Kidney tubule cell (primary cell): Measurements from ENCODE around the gene GANAB.
"Not testable (repeated sequence)": the region's sequence is repeated elsewhere in the genome, so short reads cannot be mapped to it uniquely, and the experiment has no call there.

Source experiments
- DNase-seq: peaks from one replicate; pipeline ENCODE4 v3.0.0-alpha.2; 2018; ENCODE audit warnings: low spot score

The GANAB gene

GRCh38 chr11:62645946-62646824, at the start of gene GANAB:
Gene GANAB, minus strand, starts transcription at chr11:62646613. Its CDS starts 14 bp downstream, at chr11:62646599.
- DNase-seq: peak; percentile 97

GRCh38 chr11:62694455-62695167, 48.2 kb upstream of the GANAB start:
- peak; percentile 70 for DNase-seq

GRCh38 chr11:62693624-62694023, 47.2 kb upstream of the GANAB start:
- DNase-seq: not testable (repeated sequence)

GRCh38 chr11:62689421-62690183, 43.2 kb upstream of the GANAB start, which contains the start of gene LRRN4CL:
Gene LRRN4CL, minus strand, starts transcription at chr11:62689530. Its CDS starts 1,022 bp downstream, at chr11:62688508.
- DNase-seq: no peak

DNA sequence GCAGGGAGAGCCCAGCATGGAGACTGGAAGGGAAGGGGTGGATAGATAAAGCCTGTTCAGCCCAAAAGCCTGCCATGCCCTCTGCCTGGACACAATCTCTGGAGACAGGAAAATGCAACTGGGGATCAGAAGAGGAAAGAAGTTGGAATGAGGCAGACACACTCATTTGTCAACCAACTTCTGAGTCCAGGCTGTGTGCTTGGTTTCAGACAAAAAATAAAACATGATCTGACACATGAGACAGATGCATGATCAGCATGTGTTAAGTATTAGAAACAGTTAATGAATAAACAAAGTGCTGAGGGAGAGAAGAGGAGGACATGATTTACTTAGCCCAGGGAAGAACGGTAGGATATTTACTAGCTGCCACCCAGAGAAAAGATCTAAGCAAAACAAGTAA, 42.1 kb upstream of the GANAB start:
- DNase-seq: peak; percentile 24

DNA sequence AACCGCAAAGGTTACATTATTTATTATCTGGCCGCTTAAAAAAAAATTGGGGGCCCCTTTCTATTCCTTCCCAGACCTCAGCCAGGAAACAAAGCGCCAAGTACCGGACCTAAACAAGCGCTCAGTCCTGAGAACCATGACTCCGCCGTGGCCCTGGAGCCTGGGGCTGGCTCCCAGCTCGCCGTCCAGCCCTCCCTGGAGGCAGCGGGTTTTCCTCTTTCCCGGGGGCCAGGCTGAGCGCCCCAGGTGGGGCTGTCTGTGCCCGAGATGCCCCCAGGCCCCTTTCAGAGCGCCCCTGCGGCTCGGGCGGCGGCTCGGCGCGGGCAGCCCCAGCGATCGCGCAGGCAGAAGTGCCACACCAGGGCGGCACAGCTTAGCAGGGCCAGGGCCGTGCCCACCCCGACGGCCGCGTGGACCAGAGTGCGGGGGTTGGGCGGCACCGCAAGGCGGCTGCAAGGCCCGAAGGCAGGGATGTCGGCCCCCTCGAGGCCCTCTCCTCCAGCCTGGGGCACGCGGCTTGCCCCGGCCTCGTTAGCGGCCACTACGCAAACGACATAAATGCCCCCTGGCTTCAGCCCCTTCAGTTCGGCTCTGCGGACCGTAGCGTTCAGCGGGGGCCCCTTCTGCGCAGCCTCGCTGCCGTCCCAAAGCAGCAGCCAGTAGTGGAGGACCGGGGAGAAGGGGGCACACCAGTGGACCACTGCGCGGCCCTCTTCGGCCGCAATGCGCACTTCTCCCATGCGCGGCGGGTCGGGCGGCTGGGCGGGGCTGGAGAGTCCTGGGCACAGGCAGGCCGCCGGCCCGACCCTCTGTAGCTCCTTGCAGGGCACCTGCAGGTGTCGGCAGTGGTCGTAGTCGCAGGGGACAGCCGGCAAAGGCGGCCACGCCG, 41.3 kb upstream of the GANAB start:
- DNase-seq: no peak

DNA sequence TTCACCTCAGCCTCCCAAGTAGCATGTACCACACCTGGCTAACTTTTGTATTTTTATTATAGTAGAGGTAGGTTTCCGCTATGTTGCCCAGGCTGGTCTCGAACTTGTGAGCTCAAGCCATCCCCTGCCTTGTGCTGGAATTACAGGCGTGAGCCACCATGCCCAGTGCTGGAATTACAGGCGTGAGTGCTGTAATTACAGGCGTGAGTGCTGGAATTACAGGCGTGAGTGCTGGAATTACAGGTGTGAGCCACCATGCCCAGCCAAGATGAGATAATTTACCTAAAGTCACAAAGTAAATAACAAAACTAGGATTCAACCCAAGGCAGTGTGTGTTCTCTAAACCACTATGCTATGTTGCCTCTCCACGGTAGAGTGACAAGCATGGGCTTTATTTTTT, 36.1 kb upstream of the GANAB start:
- DNase-seq: no peak

GRCh38 chr11:62680825-62681240, 34.4 kb upstream of the GANAB start:
- DNase-seq: peak; percentile 71

DNA sequence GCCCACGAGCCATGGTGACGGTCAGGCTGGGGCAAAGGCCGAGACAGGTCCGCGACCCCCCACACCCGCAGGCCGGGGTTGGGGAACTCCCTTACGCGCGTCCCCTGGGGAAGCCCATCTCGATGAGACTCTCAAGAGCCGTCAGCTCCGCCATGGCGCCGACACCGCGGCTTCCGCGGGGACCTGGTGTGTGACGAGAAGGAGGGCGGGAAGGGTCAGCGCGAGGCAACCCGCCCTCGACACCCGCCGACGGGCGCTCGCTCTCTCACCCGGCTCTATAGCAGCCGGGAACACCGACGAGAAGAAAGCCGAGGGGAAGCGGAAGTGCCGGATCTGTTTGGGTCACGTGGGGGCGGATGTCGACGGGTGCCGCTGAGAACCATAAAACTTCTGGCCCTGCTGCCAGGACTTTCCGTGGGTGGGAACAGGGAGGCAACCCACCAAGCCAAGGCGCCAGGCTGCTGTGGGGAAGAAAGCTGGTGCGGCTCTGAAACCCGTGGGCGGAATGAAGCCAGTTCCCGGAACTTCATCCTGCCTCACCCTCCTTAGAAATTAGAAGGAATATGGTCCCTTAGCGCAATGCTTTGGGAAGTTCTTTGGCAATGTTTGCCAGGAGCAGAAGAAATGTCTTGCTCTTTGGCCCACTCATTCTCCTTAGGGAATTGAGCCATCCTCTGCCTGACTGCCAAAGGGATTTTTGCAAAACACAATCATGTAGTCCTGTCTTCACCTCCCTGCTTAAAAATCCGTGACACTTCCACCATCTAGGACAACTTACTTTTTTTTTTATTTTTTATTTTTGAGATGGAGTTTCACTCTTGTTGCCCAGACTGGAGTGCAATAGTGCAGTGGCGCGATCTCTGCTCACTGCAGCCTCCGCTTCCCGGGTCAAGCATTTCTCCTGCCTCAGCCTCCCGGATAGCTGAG, 32.6 kb upstream of the GANAB start, which contains the start of gene UBXN1:
UBXN1 (minus strand) TSS at position 304 of the 927 bp plus-strand sequence; CDS start at position 154, 150 bp downstream.
- DNase-seq: peak; percentile 85

DNA sequence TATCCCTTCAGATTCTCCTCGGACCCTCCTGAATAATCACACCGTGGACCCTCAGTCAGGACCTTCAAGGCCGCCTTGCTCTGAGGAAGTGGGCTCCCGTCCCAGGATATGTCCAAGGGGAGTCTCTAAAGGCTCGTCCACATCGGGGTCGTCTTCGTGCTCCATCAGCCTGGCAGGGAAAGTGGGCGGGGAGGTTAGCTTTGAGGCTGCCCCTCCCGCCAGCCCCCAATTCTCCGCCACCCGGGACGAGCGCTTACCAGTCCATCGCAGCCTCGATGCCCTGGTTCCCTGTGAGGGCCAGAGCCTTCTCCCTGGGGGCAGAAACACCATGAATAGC, 32.0 kb upstream of the GANAB start:
- no peak for DNase-seq

- DNase-seq: no peak
Measured at GRCh38 chr11:62677714-62678113, 31.3 kb upstream of the GANAB start.

DNA sequence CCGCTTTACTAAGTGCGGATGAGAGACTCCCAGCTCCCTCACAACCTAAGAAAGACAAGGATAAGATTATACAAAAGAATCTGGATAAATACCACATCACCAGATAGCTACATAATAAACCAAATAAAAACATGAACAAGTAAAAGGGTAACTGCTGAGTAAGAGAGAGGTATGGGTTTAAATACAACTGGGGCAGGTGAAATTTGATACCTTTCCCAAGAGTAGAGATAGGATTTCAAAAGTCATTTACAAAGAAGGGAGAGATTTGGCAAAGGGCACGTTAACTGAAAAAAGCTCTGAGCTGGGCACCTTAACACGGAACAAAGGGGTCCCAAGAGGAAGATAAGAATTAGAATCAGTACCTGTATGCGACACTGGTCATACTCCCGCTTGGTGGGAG, 30.7 kb upstream of the GANAB start:
- DNase-seq: no peak

GRCh38 chr11:62676698-62677097, 30.3 kb upstream of the GANAB start:
- no peak for DNase-seq

DNA sequence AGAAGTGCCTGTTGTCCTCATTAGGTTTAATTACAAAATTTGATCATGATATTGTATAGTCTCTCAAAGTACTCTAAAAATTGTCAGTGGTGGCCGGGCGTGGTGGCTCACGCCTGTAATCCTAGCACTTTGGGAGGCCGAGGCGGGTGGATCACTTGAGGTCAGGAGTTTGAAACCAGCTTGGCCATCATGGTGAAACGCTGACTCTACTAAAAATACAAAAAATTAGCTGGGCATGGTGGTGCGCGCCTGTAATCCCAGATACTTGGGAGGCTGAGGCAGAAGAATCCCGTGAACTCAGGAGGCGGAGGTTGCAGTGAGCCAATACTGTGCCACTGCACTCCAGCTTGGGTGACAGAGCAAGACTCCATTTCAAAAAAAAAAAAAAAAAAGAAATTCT, 29.0 kb upstream of the GANAB start:
- not testable (repeated sequence) for DNase-seq

DNA sequence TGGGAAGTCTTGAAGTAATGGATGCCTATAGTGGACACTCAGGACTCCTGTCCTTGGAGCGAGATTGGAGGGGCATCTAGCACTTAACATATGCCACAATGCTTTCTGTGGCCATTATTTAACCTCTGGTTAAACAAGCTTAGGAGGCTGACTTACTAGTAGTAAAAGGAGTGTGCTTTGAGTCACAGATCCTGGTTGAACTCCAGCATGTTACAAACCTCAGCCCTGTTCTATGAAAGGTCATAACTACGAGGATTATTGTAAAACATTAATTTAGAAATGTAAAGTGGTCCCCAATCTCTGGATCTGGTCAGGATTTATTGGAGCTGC, 26.7 kb upstream of the GANAB start:
- DNase-seq: no peak

DNA sequence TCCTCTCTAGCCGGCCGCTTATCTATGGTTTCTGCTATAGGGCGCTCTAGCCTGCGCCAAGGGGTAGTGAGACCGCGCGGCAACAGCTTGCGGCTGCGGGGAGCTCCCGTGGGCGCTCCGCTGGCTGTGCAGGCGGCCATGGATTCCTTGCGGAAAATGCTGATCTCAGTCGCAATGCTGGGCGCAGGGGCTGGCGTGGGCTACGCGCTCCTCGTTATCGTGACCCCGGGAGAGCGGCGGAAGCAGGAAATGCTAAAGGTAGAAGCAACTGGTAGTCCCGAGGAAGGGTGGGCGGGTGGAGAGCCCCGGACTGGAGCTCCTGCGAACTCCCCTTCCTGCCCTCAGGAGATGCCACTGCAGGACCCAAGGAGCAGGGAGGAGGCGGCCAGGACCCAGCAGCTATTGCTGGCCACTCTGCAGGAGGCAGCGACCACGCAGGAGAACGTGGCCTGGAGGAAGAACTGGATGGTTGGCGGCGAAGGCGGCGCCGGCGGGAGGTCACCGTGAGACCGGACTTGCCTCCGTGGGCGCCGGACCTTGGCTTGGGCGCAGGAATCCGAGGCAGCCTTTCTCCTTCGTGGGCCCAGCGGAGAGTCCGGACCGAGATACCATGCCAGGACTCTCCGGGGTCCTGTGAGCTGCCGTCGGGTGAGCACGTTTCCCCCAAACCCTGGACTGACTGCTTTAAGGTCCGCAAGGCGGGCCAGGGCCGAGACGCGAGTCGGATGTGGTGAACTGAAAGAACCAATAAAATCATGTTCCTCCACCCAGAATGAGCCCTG, 25.4 kb upstream of the GANAB start, which contains the start of the genes LBHD1 and UQCC3:
LBHD1 (minus strand) TSS at position 660 of the 782 bp plus-strand sequence. CDS start 2,236 bp downstream, outside the sequence.
UQCC3 (plus strand) TSS at position 66 of the 782 bp plus-strand sequence; CDS start at position 139, 73 bp downstream.
- DNase-seq: peak; percentile 86

DNA sequence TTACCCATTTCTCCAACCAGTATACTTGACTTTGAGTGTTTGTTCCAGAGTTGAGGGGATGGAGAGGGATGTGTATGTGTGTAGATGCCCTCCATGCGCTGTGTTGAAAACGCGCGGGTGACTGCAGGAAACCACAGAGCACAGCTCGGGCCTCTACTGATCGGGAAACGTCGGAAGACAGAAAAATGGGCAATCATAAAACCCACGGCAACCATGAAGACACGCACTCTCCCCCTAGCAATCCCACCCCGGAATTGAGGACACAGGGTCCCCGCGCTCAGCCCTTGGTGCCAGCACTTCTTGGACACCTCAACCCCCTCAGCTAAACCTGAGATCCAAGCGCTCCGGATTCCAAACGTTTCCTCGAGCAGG, 24.8 kb upstream of the GANAB start:
- DNase-seq: no peak

- DNase-seq: no peak
Measured at GRCh38 chr11:62669420-62670161, 23.2 kb upstream of the GANAB start.

- no peak for DNase-seq
Measured at GRCh38 chr11:62667460-62667859, 21.0 kb upstream of the GANAB start.
